Stimulated activated CD8-positive, alpha-beta memory T cell treated with anti-CD3 and anti-CD28 coated beads, Interleukin-7, amount 100 ng/mL, for 24 hours (primary cell): ENCODE results near the gene RGS12.

Experiments used
- DNase-seq: peaks from one replicate; pipeline ENCODE4 v3.0.0-alpha.2; 2020; ENCODE audit warnings: low read depth

RGS12 gene

GRCh38 chr4:3312362-3312761, 19.5 kb downstream of the RGS12 start:
- no peak for DNase-seq

GRCh38 chr4:3313139-3313538, 20.3 kb downstream of the RGS12 start:
- no peak for DNase-seq

- no peak for DNase-seq
These were observed 20.9 kb downstream of the RGS12 start for GRCh38 chr4:3313556-3314228.

- no peak for DNase-seq
These were observed 22.0 kb downstream of the RGS12 start for GRCh38 chr4:3314706-3315260.

DNA sequence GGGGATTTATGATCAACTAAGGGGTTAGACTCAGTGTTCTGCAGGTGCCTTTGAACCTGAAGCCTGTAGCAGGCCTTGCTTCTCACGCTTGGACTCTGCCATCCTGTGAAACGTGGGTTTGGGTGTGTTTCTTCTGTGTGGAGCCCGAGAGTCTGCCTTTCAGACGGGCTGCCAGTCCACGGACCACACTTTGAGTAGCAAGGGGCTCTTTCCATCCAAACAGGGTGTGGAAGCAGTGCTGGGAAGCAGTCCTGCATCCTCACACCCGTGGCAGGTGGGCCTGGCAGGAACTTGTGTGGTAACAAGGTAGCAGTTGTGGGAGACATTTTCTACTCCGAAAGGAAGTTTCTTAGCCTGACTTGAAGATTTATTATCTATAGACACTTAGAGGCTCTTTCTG, 22.7 kb downstream of the RGS12 start:
- no peak for DNase-seq

DNA sequence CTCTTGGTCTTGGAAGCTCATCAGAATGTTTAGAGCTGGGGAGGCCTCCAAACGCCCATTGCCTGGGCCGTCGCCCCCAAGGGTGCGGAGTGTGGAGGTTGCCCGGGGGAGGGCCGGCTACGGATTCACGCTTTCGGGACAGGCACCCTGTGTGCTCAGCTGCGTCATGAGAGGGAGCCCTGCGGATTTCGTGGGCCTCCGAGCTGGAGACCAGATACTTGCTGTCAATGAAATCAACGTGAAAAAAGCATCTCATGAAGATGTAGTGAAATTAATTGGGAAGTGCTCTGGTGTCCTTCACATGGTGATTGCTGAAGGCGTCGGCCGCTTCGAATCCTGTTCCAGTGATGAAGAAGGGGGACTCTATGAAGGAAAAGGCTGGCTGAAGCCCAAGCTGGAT, 23.3 kb downstream of the RGS12 start:
- no peak for DNase-seq

- DNase-seq: no peak
These were observed 24.3 kb downstream of the RGS12 start for GRCh38 chr4:3317011-3317655.

- no peak for DNase-seq
These were observed 24.9 kb downstream of the RGS12 start for GRCh38 chr4:3317656-3318211.

DNA sequence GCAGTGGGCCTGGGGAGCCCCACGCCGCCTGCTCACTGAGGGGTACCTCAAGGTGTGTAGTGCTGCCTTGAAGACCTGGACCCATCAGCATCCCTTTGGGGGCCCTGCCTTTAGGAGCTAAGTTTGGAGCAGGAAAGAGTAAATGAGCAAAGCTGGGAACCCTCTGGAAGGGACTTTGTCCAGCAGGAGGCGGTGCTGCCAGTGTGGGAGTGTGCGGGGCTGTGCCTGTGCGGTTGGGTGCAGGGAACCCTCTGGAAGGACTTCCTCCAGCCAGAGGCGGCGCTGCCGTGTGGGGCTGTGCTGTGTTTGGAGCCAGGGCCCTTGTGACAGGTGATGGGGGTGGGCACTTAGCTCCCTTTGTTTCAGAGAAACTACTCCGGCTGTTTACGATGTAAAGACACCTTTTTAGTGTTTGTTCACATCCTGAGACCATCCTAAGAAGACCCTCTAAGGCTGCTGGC, 25.8 kb downstream of the RGS12 start:
- no peak for DNase-seq

DNA sequence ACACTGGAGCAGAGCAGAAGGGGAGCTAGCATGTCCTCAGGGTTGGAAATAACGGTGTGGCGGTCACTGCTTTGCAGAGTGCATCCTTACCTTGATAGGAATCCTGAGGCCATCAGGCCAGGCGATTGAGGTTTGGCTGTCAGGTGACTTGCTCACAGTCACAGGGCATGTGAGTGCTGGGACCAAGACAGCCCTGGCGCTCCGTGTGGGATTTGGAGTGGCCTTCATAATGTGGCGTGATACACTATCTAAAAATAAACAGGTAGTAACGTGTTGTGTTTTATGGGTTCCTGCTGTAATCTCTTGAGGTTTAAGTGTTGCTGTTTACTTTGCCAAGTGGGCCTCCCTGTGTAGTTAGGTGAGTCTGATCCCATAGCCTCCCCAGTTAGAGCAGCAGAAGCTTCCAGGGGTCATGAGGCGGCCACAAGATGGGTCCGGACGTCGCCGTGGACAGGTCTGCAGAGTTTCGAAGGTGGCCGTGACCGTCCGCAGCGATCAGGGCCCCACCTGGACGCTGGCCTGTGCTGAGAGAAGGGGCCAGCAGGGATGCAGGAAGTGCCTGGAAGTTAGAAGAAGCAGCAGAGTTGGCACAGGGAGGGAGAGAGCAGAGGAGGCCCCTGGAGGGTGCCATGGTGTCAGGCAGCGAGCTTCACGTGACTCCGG, 27.7 kb downstream of the RGS12 start:
- no peak for DNase-seq

- DNase-seq: no peak
These were observed 28.6 kb downstream of the RGS12 start for GRCh38 chr4:3321295-3321889.

GRCh38 chr4:3322059-3322550, 29.3 kb downstream of the RGS12 start:
- DNase-seq: no peak

DNA sequence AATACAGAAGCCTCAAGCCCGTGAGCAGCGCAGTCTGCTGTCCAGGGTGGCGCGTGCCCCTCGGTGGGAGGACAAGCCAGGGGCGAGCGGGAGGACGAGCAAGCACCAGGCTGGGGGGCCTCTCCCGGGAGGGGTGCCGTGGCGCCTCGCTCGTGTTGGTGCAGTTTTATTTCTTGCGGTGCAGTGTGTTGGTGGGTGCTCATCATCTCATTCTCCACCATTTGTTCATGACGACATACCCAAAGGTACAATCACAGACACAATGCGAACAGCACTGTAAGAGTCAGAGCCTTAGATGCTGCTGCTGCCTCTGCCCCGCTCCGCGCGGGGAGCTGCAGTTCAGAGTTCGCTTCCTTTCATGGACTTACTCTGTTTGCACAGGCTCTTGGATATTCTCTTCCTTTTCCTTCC, 30.3 kb downstream of the RGS12 start:
- DNase-seq: no peak

- DNase-seq: no peak
These were observed 31.4 kb downstream of the RGS12 start for GRCh38 chr4:3324093-3324815.

GRCh38 chr4:3328814-3329663, 36.2 kb downstream of the RGS12 start:
- no peak for DNase-seq

- DNase-seq: no peak
These were observed 37.1 kb downstream of the RGS12 start for GRCh38 chr4:3329887-3330286.

DNA sequence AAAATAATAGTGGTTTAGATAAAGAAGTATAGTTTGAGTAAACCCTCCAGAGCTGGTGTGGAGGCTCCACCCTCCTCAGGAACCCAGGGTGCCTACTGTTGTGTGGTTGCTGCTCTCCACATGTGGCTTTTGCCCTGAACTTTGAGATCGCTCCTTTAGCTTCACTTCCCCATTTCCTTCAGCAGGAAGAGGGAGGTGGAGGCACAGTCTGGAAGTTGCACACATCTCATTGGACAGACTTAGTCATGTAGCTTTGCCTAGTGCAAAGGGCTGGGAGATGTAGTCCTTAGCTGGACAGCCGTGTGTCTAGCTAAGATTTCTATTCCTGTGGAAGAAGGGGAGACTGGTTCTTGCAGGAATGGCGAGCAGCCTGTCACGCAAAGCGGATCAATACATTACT, 37.9 kb downstream of the RGS12 start:
- no peak for DNase-seq

- no peak for DNase-seq
These were observed 38.9 kb downstream of the RGS12 start for GRCh38 chr4:3331511-3332394.

DNA sequence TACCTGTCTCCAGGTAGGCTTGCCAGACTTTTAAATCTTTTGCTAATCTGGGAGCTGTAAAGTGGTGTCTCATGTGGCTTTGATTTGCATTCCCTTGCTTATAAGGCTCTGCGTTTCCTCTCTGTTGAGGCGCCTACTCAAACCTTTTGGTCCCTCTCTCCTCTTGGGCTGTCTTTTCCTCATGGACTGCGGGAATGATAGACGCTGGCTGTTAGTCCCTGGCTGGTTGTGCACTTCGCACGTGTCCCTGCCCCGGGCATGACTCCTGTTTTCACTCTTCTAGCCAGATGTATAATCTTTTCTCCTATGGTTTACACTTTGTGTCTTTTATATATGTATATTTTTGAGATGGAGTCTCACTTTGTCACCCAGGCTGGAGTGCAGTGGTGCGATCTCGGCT, 39.7 kb downstream of the RGS12 start:
- no peak for DNase-seq
